RCC 7860 (cell line): ENCODE data around the gene ARHGAP19.

Source experiments
- DNase-seq: peaks from one replicate; pipeline ENCODE4 v3.0.0-alpha.2; 2015; ENCODE audit warnings: low spot score
- FAIRE-seq: peaks from 2 replicates; lab custom pipeline; 2012; peaks lifted over from hg19 to GRCh38; lab: Jason Lieb, UNC

Gene ARHGAP19

GRCh38 chr10:97292097-97292861, at the start of gene ARHGAP19:
Gene ARHGAP19, minus strand, starts transcription at chr10:97292637. Its CDS starts 10 bp downstream, at chr10:97292627.
- DNase-seq, result peak; percentile 98
- peak; percentile 97 for FAIRE-seq

GRCh38 chr10:97341416-97341815, 49.0 kb upstream of the ARHGAP19 start:
- DNase-seq (no peak), FAIRE-seq (no peak)

DNA sequence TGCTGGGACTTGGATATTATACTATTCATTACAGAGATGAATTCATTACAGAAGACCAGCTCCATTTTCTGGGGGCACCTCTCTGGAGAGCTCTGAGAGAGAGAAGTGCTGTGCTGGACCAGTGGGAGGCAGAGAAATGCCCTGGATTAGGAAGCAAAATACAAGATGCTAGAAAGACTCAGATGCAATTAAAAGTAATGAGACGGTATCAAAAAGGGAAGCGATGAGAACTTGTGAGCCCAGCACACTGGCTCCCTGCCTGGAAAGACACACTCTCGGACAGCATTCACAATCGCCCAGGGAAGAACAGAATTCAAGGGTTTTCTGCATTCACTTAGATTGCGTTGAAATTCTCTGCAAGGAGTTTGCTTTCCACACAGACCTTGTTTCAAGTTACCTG, 45.6 kb upstream of the ARHGAP19 start:
- DNase-seq (no peak), FAIRE-seq (no peak)

DNA sequence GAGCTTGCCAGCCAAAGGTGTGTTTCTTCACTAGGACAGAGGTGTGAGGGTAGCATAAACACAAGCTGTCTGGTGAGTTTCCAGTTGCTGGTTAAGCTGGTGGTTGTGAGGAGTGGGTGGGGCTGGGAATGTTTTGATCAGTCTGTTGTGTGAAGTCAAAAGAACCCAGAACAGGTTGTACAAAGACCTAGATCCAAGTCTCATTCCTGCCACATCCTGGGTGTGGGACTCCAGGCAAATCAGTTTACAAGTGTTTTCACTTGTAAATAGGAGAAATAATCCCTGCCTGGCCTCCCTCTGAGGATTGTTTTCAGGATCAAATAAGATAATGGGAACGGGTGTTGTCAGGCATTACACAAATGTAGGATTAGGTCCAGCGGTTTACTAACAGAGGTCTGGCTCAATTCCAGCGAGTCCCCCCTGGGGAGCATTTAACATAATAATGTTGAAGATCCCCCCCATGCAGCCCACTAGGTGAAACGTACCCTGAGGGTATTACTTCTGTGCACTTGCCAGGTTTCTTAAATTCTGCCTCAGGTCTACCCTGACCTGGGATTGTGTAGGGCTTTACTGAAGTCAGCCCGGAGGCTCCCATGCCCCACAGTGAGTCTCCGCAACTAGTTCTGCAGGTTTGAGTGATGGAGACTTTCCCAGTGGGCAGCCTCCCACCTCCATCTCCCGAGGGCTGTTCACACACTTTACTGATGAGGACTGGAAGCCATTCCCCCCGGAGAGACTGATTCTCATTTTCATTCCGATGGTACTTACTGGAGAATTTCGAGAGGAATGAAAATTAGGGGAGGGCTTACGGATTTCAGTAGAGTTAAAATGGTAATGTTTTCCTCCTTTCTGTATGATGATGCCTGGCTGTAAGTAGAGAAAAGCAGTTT, 44.8 kb upstream of the ARHGAP19 start:
- no peak for DNase-seq
- FAIRE-seq, result no peak

DNA sequence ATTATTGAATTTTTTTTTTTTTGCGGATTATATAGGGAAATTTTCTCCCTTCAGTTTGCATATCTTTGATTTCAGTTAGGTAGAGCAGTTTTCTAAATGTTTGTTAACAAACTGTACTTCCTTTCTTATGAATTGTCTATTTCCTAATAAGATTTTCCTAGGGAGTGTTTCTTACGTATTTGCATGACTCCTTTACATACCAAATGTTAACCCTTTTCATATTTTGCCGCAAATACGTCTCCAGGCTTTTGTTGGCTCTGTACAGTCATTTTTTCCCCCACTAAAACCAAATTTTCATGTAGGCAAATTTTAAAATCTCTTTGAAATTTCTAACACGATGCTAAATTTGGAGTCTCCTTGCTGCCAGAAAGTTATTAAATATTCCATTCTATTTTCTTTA, 44.0 kb upstream of the ARHGAP19 start:
- FAIRE-seq, result no peak
- DNase-seq, result no peak

- FAIRE-seq (no peak), DNase-seq (no peak)
These were observed 43.6 kb upstream of the ARHGAP19 start for GRCh38 chr10:97336006-97336405.

DNA sequence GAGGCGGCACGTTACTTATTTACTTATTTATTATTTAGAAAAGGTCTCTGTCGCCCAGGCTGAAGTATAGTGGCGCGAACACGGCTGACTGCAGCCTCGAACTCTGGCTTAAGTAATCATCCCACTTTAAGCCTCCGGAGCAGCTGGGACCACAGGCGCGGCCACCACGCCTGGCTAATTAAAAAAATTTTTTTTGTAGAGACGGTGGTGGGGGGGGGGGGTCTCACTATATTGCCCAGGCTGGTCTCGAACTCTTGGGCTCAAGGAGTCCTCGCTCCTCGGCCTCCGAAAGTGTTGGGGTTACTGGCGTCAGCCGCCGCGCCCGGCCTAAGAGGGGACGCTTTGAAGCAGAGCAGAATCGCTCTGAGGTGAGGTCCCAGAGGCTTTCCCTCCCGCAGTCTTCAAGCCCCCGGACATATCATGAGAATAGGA, 42.8 kb upstream of the ARHGAP19 start:
- FAIRE-seq (no peak), DNase-seq (no peak)

- DNase-seq (peak; percentile 71), FAIRE-seq (no peak)
These were observed 42.1 kb upstream of the ARHGAP19 start, which contains the start of gene FRAT2 for GRCh38 chr10:97334370-97335175. Gene FRAT2, minus strand, starts transcription at chr10:97334729. Its CDS starts 157 bp downstream, at chr10:97334572.

DNA sequence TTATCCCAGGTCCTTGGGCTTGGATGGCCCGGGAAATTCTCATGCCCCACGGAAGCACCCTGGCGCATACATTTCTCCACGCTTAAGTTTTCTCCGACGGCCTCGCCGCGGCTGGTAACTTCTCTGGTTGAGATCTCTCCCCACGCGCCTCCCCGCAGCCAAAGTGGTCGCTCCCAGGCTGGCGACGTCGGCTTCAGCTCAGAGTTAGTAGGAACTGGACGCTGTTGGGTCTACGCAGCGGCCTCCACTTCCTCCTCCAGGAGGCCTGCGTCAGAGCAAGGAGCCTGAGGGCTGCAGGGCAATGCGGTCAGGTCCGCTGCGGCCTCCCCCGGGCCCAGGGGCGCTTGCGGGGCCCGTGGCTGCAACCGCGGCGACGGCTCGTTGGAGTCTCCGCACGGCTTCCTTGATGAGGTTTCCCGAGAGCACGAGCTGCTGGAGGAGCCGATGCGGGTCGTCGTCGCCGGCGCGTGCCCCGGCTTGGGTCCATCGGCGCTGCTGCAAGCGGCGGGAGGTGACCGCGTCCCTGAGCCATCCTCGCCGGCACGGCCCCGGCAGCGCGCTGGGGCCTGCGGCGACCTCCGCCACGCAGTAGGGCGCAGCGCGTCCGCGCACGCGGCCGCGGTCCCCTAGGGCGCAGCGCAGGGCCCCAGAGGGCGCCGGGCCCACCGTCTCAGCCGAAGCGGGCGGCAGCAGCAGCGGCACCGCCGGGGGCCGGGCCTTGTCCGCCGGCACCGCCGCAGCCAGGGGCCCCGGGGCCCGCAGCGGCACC, 41.3 kb upstream of the ARHGAP19 start:
- no peak for FAIRE-seq
- peak; percentile 29 for DNase-seq

GRCh38 chr10:97333351-97333600, 40.8 kb upstream of the ARHGAP19 start:
- DNase-seq (peak; percentile 13), FAIRE-seq (no peak)

DNA sequence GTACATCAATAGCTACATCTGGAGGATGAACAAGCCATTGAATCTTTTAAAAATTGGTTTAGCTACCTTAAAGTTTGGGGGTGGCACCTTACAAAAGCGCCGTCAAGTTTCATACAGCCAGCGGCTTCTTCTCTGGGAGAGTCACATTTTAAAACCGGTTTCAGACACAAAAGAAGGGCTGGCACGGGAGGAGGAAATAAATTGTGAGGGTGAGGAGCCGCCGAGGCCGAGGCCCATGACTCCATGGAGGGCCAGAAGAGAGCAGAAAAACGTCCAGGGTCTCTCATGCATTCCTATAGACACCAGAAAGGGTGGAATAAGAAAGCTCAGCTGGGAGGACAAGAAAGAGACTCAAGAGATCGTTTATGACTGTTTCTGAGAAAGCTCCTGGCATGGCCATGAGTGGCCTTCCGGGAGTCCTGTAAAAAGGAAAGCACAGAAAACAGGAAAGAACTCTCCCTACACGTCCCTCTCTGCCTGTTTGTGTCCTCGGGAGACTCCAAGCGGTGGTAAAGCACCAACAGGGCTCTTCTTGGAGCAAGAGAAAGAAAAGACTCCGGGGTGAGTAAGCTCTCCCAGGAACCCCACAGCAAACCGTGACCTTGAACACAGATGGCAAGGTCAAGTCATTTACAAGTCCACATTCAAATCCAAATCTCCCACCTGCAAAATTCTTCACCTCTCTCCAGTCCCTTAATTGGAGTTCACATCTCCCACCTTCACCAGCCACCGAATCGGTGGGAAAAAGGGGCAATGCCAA, 40.3 kb upstream of the ARHGAP19 start:
- DNase-seq (peak; percentile 61), FAIRE-seq (no peak)

- DNase-seq (no peak), FAIRE-seq (no peak)
These were observed 38.8 kb upstream of the ARHGAP19 start for GRCh38 chr10:97331153-97331703.

- no peak for DNase-seq
- FAIRE-seq, result no peak
These were observed 37.3 kb upstream of the ARHGAP19 start for GRCh38 chr10:97329766-97330165.

DNA sequence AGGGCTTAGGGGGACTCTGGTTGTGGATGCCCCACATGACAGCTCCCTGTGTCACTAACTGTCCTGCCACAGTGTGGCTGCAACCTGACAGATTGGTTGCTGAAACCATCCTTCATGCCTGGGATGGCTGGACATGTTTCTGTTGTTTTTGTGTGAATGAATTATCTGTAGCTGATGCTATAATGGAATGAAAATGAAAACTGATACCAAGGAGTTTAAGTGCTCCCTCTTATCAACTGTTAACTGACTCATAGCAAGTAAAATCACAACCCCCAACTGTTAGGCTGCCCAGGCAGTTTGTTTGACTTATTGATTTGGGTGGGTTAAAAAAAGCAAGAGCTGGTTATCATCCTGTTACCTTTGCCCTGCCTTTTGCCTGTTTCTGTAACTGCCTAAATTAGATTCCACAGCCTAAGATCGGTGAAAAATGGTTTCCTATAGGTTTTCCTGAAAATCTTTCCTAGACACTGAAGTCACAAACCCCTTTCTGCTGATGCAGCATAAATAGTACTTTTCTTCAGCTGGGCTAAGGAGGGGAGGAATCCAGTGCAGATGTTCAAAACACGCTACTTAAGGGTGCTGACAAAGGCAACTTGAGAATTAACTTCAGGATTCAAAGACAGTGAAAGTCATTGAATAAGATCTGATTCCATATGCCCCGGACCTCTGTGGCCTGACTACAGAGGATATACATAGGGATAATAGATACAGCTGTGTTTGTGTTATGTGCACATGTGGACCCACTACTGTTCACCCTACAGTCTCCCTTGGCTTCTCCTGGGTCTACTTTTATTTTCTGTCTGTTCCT, 36.4 kb upstream of the ARHGAP19 start:
- FAIRE-seq (no peak), DNase-seq (no peak)

GRCh38 chr10:97327348-97328294, 35.2 kb upstream of the ARHGAP19 start:
- DNase-seq, result no peak
- FAIRE-seq, result no peak

DNA sequence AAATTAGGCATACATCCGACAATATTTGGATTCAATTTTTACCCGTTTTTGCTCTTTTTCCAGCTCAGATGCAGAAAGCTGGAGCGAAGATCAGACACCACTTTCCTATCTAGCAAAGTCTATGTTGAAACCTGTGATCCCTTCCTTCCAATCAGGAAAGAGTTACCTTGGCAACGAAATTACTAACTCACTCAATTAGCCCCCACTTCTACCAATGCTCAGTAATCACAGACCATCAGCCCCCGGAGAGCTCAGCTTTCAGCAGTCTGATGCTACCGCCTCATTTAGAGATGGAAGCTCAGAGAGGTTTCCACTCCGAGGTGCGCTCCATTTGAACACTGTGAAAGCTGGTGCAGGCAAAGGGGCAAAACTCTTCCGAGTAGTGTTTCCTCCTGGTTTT, 33.3 kb upstream of the ARHGAP19 start:
- no peak for FAIRE-seq

DNA sequence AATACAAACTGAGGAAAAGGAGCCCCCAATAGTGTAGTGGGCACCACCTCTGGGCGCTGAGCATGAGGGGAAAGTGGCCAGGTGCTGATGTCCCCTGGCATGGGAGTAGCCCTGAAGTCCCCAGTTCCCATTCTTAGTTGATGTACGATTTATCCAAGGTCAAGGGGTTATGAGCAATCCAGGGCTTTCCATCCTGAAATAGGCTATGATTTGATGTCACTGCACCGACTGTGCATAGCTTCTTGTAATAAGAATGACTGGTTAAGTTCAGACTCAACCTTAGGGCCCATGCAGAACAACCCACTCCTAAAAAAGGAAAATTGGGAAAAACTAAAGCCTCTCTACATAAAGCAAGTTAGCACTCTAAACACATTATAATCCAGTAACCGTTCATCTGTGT, 31.1 kb upstream of the ARHGAP19 start:
- no peak for DNase-seq
- FAIRE-seq, result no peak

More for the DNA sequence above, 33.3 kb upstream of the ARHGAP19 start:
- no peak for DNase-seq

DNA sequence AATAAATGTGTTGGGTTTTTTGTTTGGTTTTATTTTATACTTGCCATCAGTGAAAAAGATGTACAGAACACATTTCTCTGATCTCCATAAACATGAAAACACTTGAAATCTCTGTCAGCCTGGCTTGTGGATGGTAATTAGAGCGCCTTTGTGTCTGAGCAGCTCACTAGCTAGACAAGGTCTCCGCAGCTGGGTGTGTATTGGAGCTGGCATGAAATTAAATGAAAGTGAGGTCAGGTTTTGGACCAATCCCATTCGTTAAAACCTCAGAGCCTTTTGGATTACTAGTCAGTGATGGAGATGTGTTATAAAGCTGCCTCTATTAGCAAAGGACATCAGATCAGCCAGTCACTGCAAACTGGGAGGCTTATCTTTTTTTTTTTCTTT, 29.4 kb upstream of the ARHGAP19 start:
- FAIRE-seq (no peak), DNase-seq (no peak)
